ENCODE measurements around the gene RPS6KA2. TPM values are rescaled to one million over a fixed set of nuclear protein-coding genes. Genes with fewer than 3 reads are reported as not detected.

RPS6KA2 gene
- total RNA-seq, 4 donors from 2014 or later: 11.8 to 66.0 (median 19.2) TPM

- H3K9me3 ChIP-seq: no peaks in the 10 kb centered on the region
- peaks cover 0 to 13% (median 0%) of the 10 kb centered on the region in 3 donors for H3K36me3 ChIP-seq
- intact Hi-C loops (cut with DNase I): no loop called here
- H3K27me3 ChIP-seq: no peaks in the 10 kb centered on the region
- DNase-seq: no peak
- WGBS, 2 donors: 50 to 52% methylated on average over 11 of the region's 11 CpGs
- no peak overlapping the region for H3K4me3 ChIP-seq
- no peak overlapping the region for H3K27ac ChIP-seq
- no peaks in the 10 kb centered on the region for H3K4me1 ChIP-seq
- TF ChIP-seq POLR2A (IDR thresholded peaks at IDR 0.05) (no peak), CTCF (IDR thresholded peaks at IDR 0.05) (peak in 1 of 6 experiments; percentile 46)
These were observed 111.8 kb downstream of the RPS6KA2 start for GRCh38 chr6:166515072-166515810.

- WGBS, 2 donors: 85 to 100% methylated on average over 2 of the region's 3 CpGs
- no peak for DNase-seq
- Histone ChIP-seq H3K27ac (no peak overlapping the region), H3K36me3 (peaks cover 0 to 18% (median 0%) of the 10 kb centered on the region in 3 donors), H3K27me3 (no peaks in the 10 kb centered on the region), H3K9me3 (no peaks in the 10 kb centered on the region), H3K4me3 (no peak overlapping the region), H3K4me1 (no peaks in the 10 kb centered on the region)
- TF ChIP-seq POLR2A (IDR thresholded peaks at IDR 0.05) (no peak), CTCF (IDR thresholded peaks at IDR 0.05) (no peak)
- intact Hi-C loops (cut with DNase I): no loop called here
These were observed 112.9 kb downstream of the RPS6KA2 start for GRCh38 chr6:166514196-166514595.

GRCh38 chr6:166512567-166512966 lies 114.5 kb downstream of the RPS6KA2 start:
- TF ChIP-seq POLR2A (IDR thresholded peaks at IDR 0.05): no peak
- no peak for TF ChIP-seq CTCF (IDR thresholded peaks at IDR 0.05)
- Histone ChIP-seq H3K36me3 (peaks cover 0 to 33% (median 0%) of the 10 kb centered on the region in 3 donors), H3K9me3 (no peaks in the 10 kb centered on the region), H3K4me1 (no peaks in the 10 kb centered on the region), H3K27me3 (no peaks in the 10 kb centered on the region), H3K4me3 (no peak overlapping the region), H3K27ac (no peak overlapping the region)
- WGBS, 2 donors: 70 to 85% methylated on average over 8 of the region's 8 CpGs
- intact Hi-C loops (cut with DNase I): no loop called here
- DNase-seq: no peak

- no peaks in the 10 kb centered on the region for H3K27me3 ChIP-seq
- H3K4me1 ChIP-seq: no peaks in the 10 kb centered on the region
- no peaks in the 10 kb centered on the region for H3K9me3 ChIP-seq
- intact Hi-C loops (cut with DNase I): no loop called here
- no peak overlapping the region for H3K27ac ChIP-seq
- H3K36me3 ChIP-seq: peaks cover 0 to 39% (median 0%) of the 10 kb centered on the region in 3 donors
- H3K4me3 ChIP-seq: no peak overlapping the region
- WGBS, 2 donors: 90 to 95% methylated on average over 2 of the region's 2 CpGs
- TF ChIP-seq POLR2A (IDR thresholded peaks at IDR 0.05): no peak
- TF ChIP-seq CTCF (IDR thresholded peaks at IDR 0.05): no peak
- no peak for DNase-seq
These were observed 115.7 kb downstream of the RPS6KA2 start for GRCh38 chr6:166511316-166511715.

- 82 to 93% methylated on average over 6 to 8 of the region's 8 CpGs for WGBS, 2 donors
- Histone ChIP-seq H3K4me3 (no peak overlapping the region), H3K9me3 (no peaks in the 10 kb centered on the region), H3K27me3 (no peaks in the 10 kb centered on the region), H3K36me3 (peaks cover 0 to 51% (median 0%) of the 10 kb centered on the region in 3 donors), H3K27ac (no peak overlapping the region), H3K4me1 (peaks cover 0 to 3% (median 0%) of the 10 kb centered on the region in 3 donors)
- intact Hi-C loops (cut with DNase I): no loop called here
- TF ChIP-seq POLR2A (IDR thresholded peaks at IDR 0.05): no peak
- TF ChIP-seq CTCF (IDR thresholded peaks at IDR 0.05): no peak
- DNase-seq: no peak
These were observed 117.9 kb downstream of the RPS6KA2 start for GRCh38 chr6:166509193-166509592.
